HepG2 (cell line): ENCODE measurements around the gene GALNT15. TPM values are rescaled to one million over a fixed set of nuclear protein-coding genes. Genes with fewer than 3 reads are reported as not detected.

Experiments
- ATAC-seq: fragments of 200-7000 bp; cut with Tn5 transposase; 3 replicates; pipeline ENCODE4 v1.9.1; 2020; ENCODE audit warnings: mild to moderate bottlenecking, moderate library complexity
- BruUV-seq: library from RNA; stranded (reverse); fragments of 400-500 nt; replicated peaks from 2 replicates; lab custom pipeline; 2021; lab: Mats Ljungman, UMichigan
- CTCF ChIA-PET: fragments of 300-600 bp; formaldehyde crosslinking; extraction: SDS; loops from one replicate; lab custom pipeline; 2021; ENCODE audit warnings: low total read pairs, inconsistent platforms, low intra/inter-chr PET ratio; lab: Yijun Ruan, JAX
- POLR2A ChIA-PET: fragments of 350-600 bp; sonication (Branson Sonifier 250); formaldehyde crosslinking; loops from one replicate; lab custom pipeline; 2020; ENCODE audit warnings: antibody characterized with exemption, inconsistent platforms; lab: Yijun Ruan, JAX
- DNase-seq: peaks from one replicate; pipeline ENCODE4 v3.0.0-alpha.2; 2015; ENCODE audit warnings: low spot score
- FAIRE-seq: peaks from 3 replicates; lab custom pipeline; 2011; peaks lifted over from hg19 to GRCh38; lab: Jason Lieb, UNC
- H2AFZ ChIP-seq: one replicate; pipeline ENCODE4 v1.6.1; 2011; ENCODE audit warnings: low read length, inconsistent platforms
- H3K27ac ChIP-seq: fragments of 300-600 bp; 3 replicates; pipeline ENCODE4 v1.8.0; 2011; ENCODE audit warnings: mixed run types, mild to moderate bottlenecking, mixed read lengths, low read length, inconsistent platforms; ENCODE audit not compliant: insufficient read depth; ENCODE audit errors: extremely low read length
- H3K27me3 ChIP-seq, 2 experiments: fragments of 200-600 bp in 1 of 2; 2 replicates in 1 of 2; 3 replicates in 1 of 2; pipeline versions ENCODE4 v1.6.0 to v1.8.0; 2011; ENCODE audit warnings: low read length in 2 of 2, mild to moderate bottlenecking in 2 of 2, moderate library complexity in 2 of 2, inconsistent platforms in 1 of 2; ENCODE audit not compliant: insufficient read depth in 2 of 2, control insufficient read depth in 1 of 2
- H3K36me3 ChIP-seq, 2 experiments: fragments of 200-600 bp in 1 of 2; replicated peaks in 1 of 2; 2 replicates in 1 of 2; 3 replicates in 1 of 2; pipeline versions ENCODE4 v1.5.1 to v1.8.0; 2011; ENCODE audit warnings: low read length in 2 of 2, inconsistent platforms in 1 of 2; ENCODE audit not compliant: insufficient read depth in 2 of 2, control insufficient read depth in 1 of 2
- H3K4me1 ChIP-seq: 2 replicates; pipeline ENCODE4 v1.5.1; 2012; ENCODE audit warnings: low read length, inconsistent platforms; ENCODE audit not compliant: insufficient read depth
- H3K4me2 ChIP-seq: 2 replicates; pipeline ENCODE4 v1.6.0; 2011; ENCODE audit warnings: low read depth, low read length, inconsistent platforms
- H3K4me3 ChIP-seq, 3 experiments: fragments of 200-600 bp in 1 of 3; sonication (generic), shearing (Covaris generic) in 1 of 3; replicated peaks in 1 of 3; 2 replicates each; pipeline ENCODE4 v1.5.1; 2011 to 2016; ENCODE audit warnings: low read length in 3 of 3, inconsistent platforms in 2 of 3, low read depth in 2 of 3, mild to moderate bottlenecking in 2 of 3, control low read depth in 1 of 3, mixed read lengths in 1 of 3; ENCODE audit not compliant: insufficient read depth in 1 of 3
- H3K79me2 ChIP-seq: one replicate; pipeline ENCODE4 v1.6.1; 2011; ENCODE audit warnings: low read length, inconsistent platforms; ENCODE audit not compliant: insufficient read depth
- H3K9ac ChIP-seq: 2 replicates; pipeline ENCODE4 v1.6.0; 2011; ENCODE audit warnings: mild to moderate bottlenecking, low read depth, low read length, inconsistent platforms; ENCODE audit not compliant: insufficient read depth
- H3K9me3 ChIP-seq: 2 replicates; pipeline ENCODE4 v1.5.1; 2012; ENCODE audit warnings: mild to moderate bottlenecking, low read length
- H4K20me1 ChIP-seq: 2 replicates; pipeline ENCODE4 v1.6.0; 2011; ENCODE audit warnings: inconsistent platforms, mild to moderate bottlenecking, low read length, moderate library complexity; ENCODE audit not compliant: insufficient read depth
- ARNTL ChIP-seq: sonication (generic); formaldehyde crosslinking; IDR thresholded peaks from 2 replicates; pipeline ENCODE4 v1.4.0; 2020; ENCODE audit warnings: mild to moderate bottlenecking, missing genetic modification reagents
- HMGXB3 ChIP-seq: sonication (generic); formaldehyde crosslinking; IDR thresholded peaks from 2 replicates; pipeline ENCODE4 v1.4.0; 2020; ENCODE audit warnings: missing genetic modification reagents, borderline replicate concordance
- MAFK ChIP-seq, 2 experiments: IDR thresholded peaks in 1 of 2; conservative IDR thresholded peaks in 1 of 2; 2 replicates each; pipeline ENCODE4 v1.6.1; 2011; ENCODE audit warnings: improper control_type of control experiment in 2 of 2, low read length in 2 of 2
- MTA3 ChIP-seq: sonication (generic); formaldehyde crosslinking; IDR thresholded peaks from 2 replicates; pipeline ENCODE4 v1.4.0; 2020; ENCODE audit warnings: missing genetic modification reagents
- PRDM10 ChIP-seq: sonication (generic); formaldehyde crosslinking; IDR thresholded peaks from 2 replicates; pipeline ENCODE4 v1.4.0; 2020; ENCODE audit warnings: low read depth, missing genetic modification reagents
- SKI ChIP-seq: fragments of 450-650 bp; IDR thresholded peaks from one replicate; pipeline ENCODE4 v1.6.1; 2018; ENCODE audit warnings: mild to moderate bottlenecking; ENCODE audit not compliant: partially characterized antibody
- TCF7 ChIP-seq: sonication (generic); IDR thresholded peaks from 2 replicates; pipeline ENCODE4 v1.6.1; 2016; ENCODE audit warnings: antibody characterized with exemption, low read depth
- ZNF331 ChIP-seq: sonication (generic); formaldehyde crosslinking; IDR thresholded peaks from 2 replicates; pipeline ENCODE4 v1.4.0; 2020; ENCODE audit warnings: missing genetic modification reagents
- ZNF543 ChIP-seq: sonication (generic); formaldehyde crosslinking; IDR thresholded peaks from 2 replicates; pipeline ENCODE4 v1.4.0; 2020; ENCODE audit warnings: mild to moderate bottlenecking, missing genetic modification reagents
- ZNF672 ChIP-seq: sonication (generic); formaldehyde crosslinking; IDR thresholded peaks from 2 replicates; pipeline ENCODE4 v1.8.1; 2022; ENCODE audit warnings: missing genetic modification reagents
- ZNF674 ChIP-seq: sonication (generic); formaldehyde crosslinking; IDR thresholded peaks from 2 replicates; pipeline ENCODE4 v1.5.0; 2020; ENCODE audit warnings: low read depth, mild to moderate bottlenecking, missing genetic modification reagents
- WGBS: methylation state at CpG from one replicate; pipeline ENCODE4 v1.1.6; 2017; ENCODE audit warnings: low lambda C conversion rate; 5-methylcytosine and 5-hydroxymethylcytosine counted together
- in situ Hi-C: cut with HindIII; loops from 2 replicates; pipeline ENCODE4 v1.10.0; 2017; ENCODE audit warnings: low pct_unique_long_range_greater_than_20kb; ENCODE audit not compliant: extremely low pct_ligation_motif_present
- intact Hi-C: fragments of 100-400 bp; cut with micrococcal nuclease; formaldehyde crosslinking; loops from one replicate; pipeline ENCODE4 v1.10.0; 2022; ENCODE audit not compliant: unreplicated experiment
- polyA plus RNA-seq, 8 experiments: library from polyadenylated mRNA; depleted of rRNA in 3 of 8; stranded (reverse) in 7 of 8; unstranded in 1 of 8; fragments of >200 nt; fragmentation: Illumina TruSeq in 4 of 8; extraction: Trizol in 4 of 8; gene quantifications; 2 replicates each; pipeline versions ENCODE4 v1.2.1 to v1.2.3, GENCODE V29; 2011 to 2016; ENCODE audit warnings: low read depth in 4 of 8, missing spikeins in 1 of 8, mixed read lengths in 1 of 8; ENCODE audit not compliant: insufficient read depth in 1 of 8
- total RNA-seq, 5 experiments: library from RNA; depleted of rRNA; stranded (reverse); fragments of >200 nt; fragmentation: Illumina TruSeq; extraction: Trizol; gene quantifications; 2 replicates each; pipeline ENCODE4 v1.2.3, GENCODE V29; 2016; ENCODE audit warnings: low read depth in 1 of 5
- TF ChIP-seq, protein P1 (sequence below): sonication (generic); formaldehyde crosslinking; IDR thresholded peaks from 2 replicates; pipeline ENCODE4 v1.5.0; 2020; ENCODE audit warnings: mild to moderate bottlenecking, missing genetic modification reagents
- TF ChIP-seq, protein P2 (sequence below): sonication (generic); formaldehyde crosslinking; IDR thresholded peaks from 2 replicates; pipeline ENCODE4 v1.4.0; 2020; ENCODE audit warnings: mild to moderate bottlenecking, missing genetic modification reagents

The GALNT15 gene
- total and polyA plus RNA-seq, 2 of the 13 experiments (the other 11 are each of a cell fraction or from before 2014, with no cell fraction given), result 0.02 to 0.04 TPM

DNA sequence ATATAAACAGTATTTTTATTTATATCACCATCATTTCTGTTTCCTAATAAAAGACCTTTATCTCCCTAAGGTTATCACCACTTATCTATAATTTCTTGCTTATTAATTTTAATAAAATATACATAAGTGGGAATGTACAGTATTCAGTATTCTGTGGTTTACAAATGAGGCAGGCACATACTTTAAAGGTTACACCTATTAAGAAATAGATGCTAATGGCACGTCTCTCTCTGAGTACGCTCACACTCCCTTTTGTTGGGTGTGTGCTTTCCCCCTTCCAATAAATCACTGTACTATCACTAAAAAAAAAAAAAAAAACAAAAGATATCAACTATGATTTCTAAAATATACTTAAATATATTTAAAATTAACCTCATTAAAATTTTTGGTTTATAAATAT lies 99.4 kb downstream of the GALNT15 start (continued):
- TF ChIP-seq, protein P1, sequence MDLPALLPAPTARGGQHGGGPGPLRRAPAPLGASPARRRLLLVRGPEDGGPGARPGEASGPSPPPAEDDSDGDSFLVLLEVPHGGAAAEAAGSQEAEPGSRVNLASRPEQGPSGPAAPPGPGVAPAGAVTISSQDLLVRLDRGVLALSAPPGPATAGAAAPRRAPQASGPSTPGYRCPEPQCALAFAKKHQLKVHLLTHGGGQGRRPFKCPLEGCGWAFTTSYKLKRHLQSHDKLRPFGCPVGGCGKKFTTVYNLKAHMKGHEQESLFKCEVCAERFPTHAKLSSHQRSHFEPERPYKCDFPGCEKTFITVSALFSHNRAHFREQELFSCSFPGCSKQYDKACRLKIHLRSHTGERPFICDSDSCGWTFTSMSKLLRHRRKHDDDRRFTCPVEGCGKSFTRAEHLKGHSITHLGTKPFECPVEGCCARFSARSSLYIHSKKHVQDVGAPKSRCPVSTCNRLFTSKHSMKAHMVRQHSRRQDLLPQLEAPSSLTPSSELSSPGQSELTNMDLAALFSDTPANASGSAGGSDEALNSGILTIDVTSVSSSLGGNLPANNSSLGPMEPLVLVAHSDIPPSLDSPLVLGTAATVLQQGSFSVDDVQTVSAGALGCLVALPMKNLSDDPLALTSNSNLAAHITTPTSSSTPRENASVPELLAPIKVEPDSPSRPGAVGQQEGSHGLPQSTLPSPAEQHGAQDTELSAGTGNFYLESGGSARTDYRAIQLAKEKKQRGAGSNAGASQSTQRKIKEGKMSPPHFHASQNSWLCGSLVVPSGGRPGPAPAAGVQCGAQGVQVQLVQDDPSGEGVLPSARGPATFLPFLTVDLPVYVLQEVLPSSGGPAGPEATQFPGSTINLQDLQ, result no peak

GRCh38 chr3:16277471-16277870 lies 103.0 kb downstream of the GALNT15 start:
- CTCF ChIA-PET, result no interaction called here
- FAIRE-seq (no peak), DNase-seq (no peak), ATAC-seq (no peak)
- in situ Hi-C loops (no loop called here), intact Hi-C loops (no loop called here)
- Histone ChIP-seq H3K9ac (no peak overlapping the region), H3K4me3 (no peak overlapping the region), H3K36me3 (peaks cover 1 to 56% of the 10 kb centered on the region in 2 experiments; a peak in 4 of 5 replicates), H4K20me1 (no peaks in the 10 kb centered on the region), H3K4me1 (no peaks in the 10 kb centered on the region), H3K27ac (no peak overlapping the region), H2AFZ (no peak overlapping the region), H3K4me2 (no peak overlapping the region), H3K79me2 (no peaks in the 10 kb centered on the region), H3K9me3 (no peaks in the 10 kb centered on the region), H3K27me3 (no peaks in the 10 kb centered on the region)
- POLR2A ChIA-PET, result no interaction called here
- 93% methylated on average over 3 of the region's 3 CpGs for WGBS
- BruUV-seq, result no TSS peak
- TF ChIP-seq ZNF674 (CRISPR knock-in tag) (no peak), PRDM10 (CRISPR knock-in tag) (no peak), ARNTL (CRISPR knock-in tag) (no peak), MTA3 (CRISPR knock-in tag) (no peak), ZNF543 (CRISPR knock-in tag) (no peak), TCF7 (no peak), HMGXB3 (CRISPR knock-in tag) (no peak), ZNF331 (no peak), ZNF672 (CRISPR knock-in tag) (no peak), SKI (no peak), MAFK (conservative IDR thresholded peaks at IDR 0.05 in 1 of 2, IDR thresholded peaks at IDR 0.05 in 1 of 2; ENCODE audit: low read length in 2 of 2) (no peak)
- TF ChIP-seq, protein P2, sequence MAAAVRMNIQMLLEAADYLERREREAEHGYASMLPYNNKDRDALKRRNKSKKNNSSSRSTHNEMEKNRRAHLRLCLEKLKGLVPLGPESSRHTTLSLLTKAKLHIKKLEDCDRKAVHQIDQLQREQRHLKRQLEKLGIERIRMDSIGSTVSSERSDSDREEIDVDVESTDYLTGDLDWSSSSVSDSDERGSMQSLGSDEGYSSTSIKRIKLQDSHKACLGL (CRISPR knock-in tag), result no peak
